B cell (primary cell): Measurements from ENCODE around the gene ABCB6. TPM values are rescaled to one million over a fixed set of nuclear protein-coding genes. Genes with fewer than 3 reads are reported as not detected.
"Not testable (repeated sequence)": the region's sequence is repeated elsewhere in the genome, so short reads cannot be mapped to it uniquely, and the experiment has no call there.

ENCODE experiments used
- ATAC-seq: fragments of 200-7000 bp; cut with Tn5 transposase; one replicate; pipeline ENCODE4 v1.10.0; 2021; ENCODE audit warnings: low read depth, mild to moderate bottlenecking, moderate number of reproducible peaks, moderate library complexity
- CTCF ChIA-PET: fragments of 350-600 bp; sonication (Branson Sonifier 250); formaldehyde crosslinking; loops from one replicate; lab custom pipeline; 2021; ENCODE audit warnings: antibody characterized with exemption, inconsistent platforms; lab: Charles Lee
- POLR2A ChIA-PET: fragments of 350-600 bp; sonication (Branson Sonifier 250); formaldehyde crosslinking; loops from one replicate; lab custom pipeline; 2021; ENCODE audit warnings: antibody characterized with exemption; lab: Charles Lee
- DNase-seq: peaks from one replicate; pipeline ENCODE4 v3.0.0; 2013
- H2AFZ ChIP-seq: 2 replicates; pipeline ENCODE4 v1.6.1; 2012; ENCODE audit warnings: mild to moderate bottlenecking, low read depth, low read length; ENCODE audit not compliant: insufficient read depth, poor library complexity, severe bottlenecking
- H3K27ac ChIP-seq, 2 donors: 1 replicate in 1 of 2; 2 replicates in 1 of 2; pipeline ENCODE4 v1.5.1; 2012 to 2013; ENCODE audit warnings: low read length in 2 of 2, mild to moderate bottlenecking in 2 of 2, moderate library complexity in 1 of 2
- H3K27me3 ChIP-seq, 4 experiments: fragments of 200-600 bp in 1 of 4; sonication (generic) in 1 of 4; replicated peaks in 1 of 4; 1 replicate in 2 of 4; 2 replicates in 2 of 4; pipeline versions ENCODE4 v1.6.1 to v1.7.0; 2013 to 2016; ENCODE audit warnings: low read length in 3 of 4, mild to moderate bottlenecking in 2 of 4, mixed read lengths in 1 of 4, moderate library complexity in 1 of 4; ENCODE audit not compliant: insufficient read depth in 4 of 4, control insufficient read depth in 3 of 4; ENCODE audit errors: control extremely low read depth in 1 of 4
- H3K36me3 ChIP-seq, 2 experiments: replicated peaks in 1 of 2; 1 replicate in 1 of 2; 2 replicates in 1 of 2; pipeline versions ENCODE4 v1.6.1 to v1.7.1; 2013; ENCODE audit warnings: low read length in 1 of 2; ENCODE audit not compliant: insufficient read depth in 2 of 2, control insufficient read depth in 1 of 2; ENCODE audit errors: control extremely low read depth in 1 of 2, extremely low read depth in 1 of 2
- H3K4me1 ChIP-seq, 2 donors: fragments of 200-600 bp in 1 of 2; sonication (generic) in 1 of 2; 1 replicate in 1 of 2; 2 replicates in 1 of 2; pipeline versions ENCODE4 v1.5.1 to v1.6.1; 2013 to 2017; ENCODE audit warnings: low read length in 2 of 2; ENCODE audit not compliant: control insufficient read depth in 2 of 2, insufficient read depth in 2 of 2
- H3K4me2 ChIP-seq: replicated peaks from 2 replicates; pipeline ENCODE3; 2012; ENCODE audit warnings: mild to moderate bottlenecking, low read depth, low read length; ENCODE audit not compliant: poor library complexity, severe bottlenecking
- H3K4me3 ChIP-seq, 5 experiments: fragments of 200-600 bp in 1 of 5; sonication (generic) in 1 of 5; 1 replicate in 3 of 5; 2 replicates in 2 of 5; pipeline versions ENCODE4 v1.5.1 to v1.7.0; 2011 to 2016; ENCODE audit warnings: low read length in 4 of 5, mild to moderate bottlenecking in 4 of 5, low read depth in 2 of 5, control low read depth in 1 of 5, moderate library complexity in 1 of 5; ENCODE audit not compliant: insufficient read depth in 1 of 5; ENCODE audit errors: control extremely low read depth in 1 of 5, extremely low read depth in 1 of 5
- H3K79me2 ChIP-seq: fragments of 200-600 bp; sonication (generic); one replicate; pipeline ENCODE4 v1.6.0; 2016; ENCODE audit warnings: low read length; ENCODE audit not compliant: control insufficient read depth, insufficient read depth
- H3K9ac ChIP-seq: fragments of 200-600 bp; sonication (generic); 2 replicates; pipeline ENCODE4 v1.6.1; 2017; ENCODE audit warnings: mild to moderate bottlenecking, low read length, moderate library complexity
- H3K9me3 ChIP-seq, 3 donors: one replicate each; pipeline versions ENCODE4 v1.6.1 to v1.7.1; 2013; ENCODE audit warnings: low read length in 2 of 3; ENCODE audit not compliant: control insufficient read depth in 2 of 3, insufficient read depth in 1 of 3; ENCODE audit errors: control extremely low read depth in 1 of 3
- H4K20me1 ChIP-seq: 2 replicates; pipeline ENCODE4 v1.6.0; 2012; ENCODE audit warnings: mild to moderate bottlenecking, low read length; ENCODE audit not compliant: insufficient read depth, control insufficient read depth, poor library complexity, severe bottlenecking
- H3K27ac Mint-ChIP-seq: one replicate; pipeline ENCODE4 v1.8.0; 2021; ENCODE audit warnings: mixed read lengths
- H3K27me3 Mint-ChIP-seq: one replicate; pipeline ENCODE4 v1.8.0; 2021; ENCODE audit warnings: mixed read lengths
- H3K4me1 Mint-ChIP-seq: one replicate; pipeline ENCODE4 v1.8.0; 2021; ENCODE audit warnings: mixed read lengths
- H3K4me3 Mint-ChIP-seq: one replicate; pipeline ENCODE4 v1.8.0; 2021; ENCODE audit warnings: mixed read lengths
- H3K9me3 Mint-ChIP-seq: one replicate; pipeline ENCODE4 v1.8.0; 2022; ENCODE audit warnings: mixed read lengths; ENCODE audit not compliant: insufficient read depth
- EZH2 ChIP-seq: IDR thresholded peaks from 2 replicates; pipeline ENCODE4 v1.6.1; 2012; ENCODE audit warnings: borderline replicate concordance, low read depth, mild to moderate bottlenecking, moderate library complexity, low read length; ENCODE audit not compliant: insufficient read depth, poor library complexity, severe bottlenecking
- WGBS: methylation state at CpG from one replicate; pipeline ENCODE4 v1.1.5; 2013; ENCODE audit warnings: missing lambda C conversion rate; ENCODE audit not compliant: insufficient coverage; 5-methylcytosine and 5-hydroxymethylcytosine counted together
- intact Hi-C: fragments of 100-400 bp; cut with micrococcal nuclease; formaldehyde crosslinking; loops from one replicate; pipeline ENCODE4 v1.10.0; 2022
- polyA plus RNA-seq: library from polyadenylated mRNA; depleted of rRNA; stranded (reverse); fragments of >200 nt; gene quantifications from 2 replicates; pipeline ENCODE4 v1.2.3, GENCODE V29; 2012
- total RNA-seq, 2 donors: library from RNA; stranded (reverse); fragments of 120-200 nt in 1 of 2; gene quantifications; 1 replicate in 1 of 2; 2 replicates in 1 of 2; pipeline versions ENCODE4 v1.2.3 to v1.2.4, GENCODE V29; 2013 to 2022
- TF ChIP-seq, protein P1 (sequence below): fragments of 200-600 bp; IDR thresholded peaks from one replicate; pipeline ENCODE4 v1.8.0; 2022; ENCODE audit warnings: antibody characterized with exemption, mild to moderate bottlenecking

Gene ABCB6
- total and polyA plus RNA-seq, 2 donors (not counting 1 experiment from before 2014, with no cell fraction given): 10.5 to 15.3 TPM

DNA sequence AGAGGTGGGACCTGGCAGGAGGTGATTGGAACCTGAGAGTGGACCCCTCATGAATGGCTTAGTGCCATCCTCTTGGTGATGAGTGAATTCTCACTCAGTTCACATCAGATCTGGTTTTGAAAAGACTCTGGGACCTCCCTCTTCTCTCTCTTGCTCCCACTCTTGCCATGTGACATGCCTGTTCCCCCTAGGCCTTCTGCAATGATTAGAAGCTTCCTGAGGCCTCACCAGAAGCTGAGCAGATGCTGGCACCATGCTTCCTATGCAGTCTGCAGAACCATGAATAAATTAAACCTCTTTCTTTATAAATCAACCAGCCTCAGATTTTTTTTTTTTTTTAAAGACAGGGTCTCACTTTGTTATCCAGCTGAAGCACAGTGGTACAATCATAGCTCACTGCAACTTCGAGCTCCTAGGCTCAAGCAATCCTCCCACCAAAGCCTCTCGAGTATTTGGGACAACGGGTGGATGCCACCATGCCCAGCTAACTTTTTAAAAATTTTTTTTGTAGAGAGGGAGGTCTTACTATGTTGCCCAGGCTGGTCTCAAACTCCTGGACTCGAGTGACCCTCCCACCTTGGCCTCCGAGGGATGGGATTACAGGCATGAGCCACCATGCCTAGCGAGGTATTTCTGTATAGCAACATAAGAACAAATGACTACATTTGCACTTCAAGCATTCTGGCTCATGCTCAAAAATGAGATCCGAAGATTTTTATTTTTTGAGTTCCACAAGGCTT lies 14.2 kb downstream of the ABCB6 start:
- Mint-ChIP-seq H3K4me3 (no peak overlapping the region), H3K9me3 (no peaks in the 10 kb centered on the region), H3K27ac (no peak overlapping the region), H3K4me1 (peaks cover 21% of the 10 kb centered on the region), H3K27me3 (peaks cover 4% of the 10 kb centered on the region)
- no peak for DNase-seq
- no peaks in the 10 kb centered on the region for H3K9me3 ChIP-seq
- intact Hi-C loops: no loop called here
- H3K36me3 ChIP-seq: peaks cover 6 to 18% of the 10 kb centered on the region in 2 experiments
- no peak for ATAC-seq
- ChIA-PET POLR2A (interaction anchor here (0.7 to 1.5 kb wide), 2 partner anchors 24 to 25 kb away, joined by 3 to 4 read pairs; partner anchors contain the start of genes ANKZF1 and ATG9A), CTCF (interaction anchor here (0.7 to 5.7 kb wide), 3 partner anchors 19 to 223 kb away, joined by 4 to 63 read pairs (median 4); partner anchors contain the start of gene CNPPD1)
- no peak overlapping the region for H3K4me3 ChIP-seq
- peaks cover 14% of the 10 kb centered on the region for H4K20me1 ChIP-seq
- TF ChIP-seq, protein P1, sequence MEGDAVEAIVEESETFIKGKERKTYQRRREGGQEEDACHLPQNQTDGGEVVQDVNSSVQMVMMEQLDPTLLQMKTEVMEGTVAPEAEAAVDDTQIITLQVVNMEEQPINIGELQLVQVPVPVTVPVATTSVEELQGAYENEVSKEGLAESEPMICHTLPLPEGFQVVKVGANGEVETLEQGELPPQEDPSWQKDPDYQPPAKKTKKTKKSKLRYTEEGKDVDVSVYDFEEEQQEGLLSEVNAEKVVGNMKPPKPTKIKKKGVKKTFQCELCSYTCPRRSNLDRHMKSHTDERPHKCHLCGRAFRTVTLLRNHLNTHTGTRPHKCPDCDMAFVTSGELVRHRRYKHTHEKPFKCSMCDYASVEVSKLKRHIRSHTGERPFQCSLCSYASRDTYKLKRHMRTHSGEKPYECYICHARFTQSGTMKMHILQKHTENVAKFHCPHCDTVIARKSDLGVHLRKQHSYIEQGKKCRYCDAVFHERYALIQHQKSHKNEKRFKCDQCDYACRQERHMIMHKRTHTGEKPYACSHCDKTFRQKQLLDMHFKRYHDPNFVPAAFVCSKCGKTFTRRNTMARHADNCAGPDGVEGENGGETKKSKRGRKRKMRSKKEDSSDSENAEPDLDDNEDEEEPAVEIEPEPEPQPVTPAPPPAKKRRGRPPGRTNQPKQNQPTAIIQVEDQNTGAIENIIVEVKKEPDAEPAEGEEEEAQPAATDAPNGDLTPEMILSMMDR: no peak
- no peak for TF ChIP-seq EZH2
- no peak overlapping the region for H3K4me2 ChIP-seq
- H3K27ac ChIP-seq: no peak overlapping the region
- H3K9ac ChIP-seq: no peak overlapping the region
- peaks cover 12 to 15% of the 10 kb centered on the region in 2 donors for H3K4me1 ChIP-seq
- no peaks in the 10 kb centered on the region for H3K27me3 ChIP-seq
- H2AFZ ChIP-seq: no peak overlapping the region
- peaks cover 6% of the 10 kb centered on the region for H3K79me2 ChIP-seq
- 100% methylated on average over 1 of the region's 7 CpGs for WGBS

DNA sequence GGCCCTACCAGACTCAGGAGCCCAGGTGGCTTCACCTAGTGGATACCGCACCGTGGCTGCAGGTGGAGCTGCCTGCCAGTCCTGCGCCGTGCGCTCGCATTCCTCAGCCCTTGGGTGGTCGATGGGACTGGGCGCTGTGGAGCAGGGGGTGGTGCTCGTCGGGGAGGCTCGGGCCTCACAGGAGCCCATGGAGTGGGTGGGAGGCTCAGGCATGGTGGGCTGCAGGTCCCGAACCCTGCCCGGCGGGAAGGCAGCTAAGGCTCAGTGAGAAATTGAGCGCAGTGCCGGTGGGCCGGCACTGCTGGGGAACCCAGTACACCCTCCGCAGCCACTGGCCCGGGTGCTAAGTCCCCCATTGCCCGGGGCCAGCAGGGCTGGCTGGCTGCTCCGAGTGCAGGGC lies 17.4 kb downstream of the ABCB6 start:
- H3K9me3 ChIP-seq, H3K9ac ChIP-seq, H4K20me1 ChIP-seq, H3K27me3 ChIP-seq, H3K79me2 ChIP-seq, H3K4me3 Mint-ChIP-seq, H3K4me3 ChIP-seq, H3K36me3 ChIP-seq, H3K27ac ChIP-seq, intact Hi-C loops, H3K27ac Mint-ChIP-seq, H3K4me1 Mint-ChIP-seq, H2AFZ ChIP-seq, DNase-seq, H3K9me3 Mint-ChIP-seq, ATAC-seq, H3K4me2 ChIP-seq, H3K4me1 ChIP-seq, POLR2A ChIA-PET: not testable (repeated sequence)
- peaks cover 14% of the 10 kb centered on the region for H3K27me3 Mint-ChIP-seq
- CTCF ChIA-PET: interaction anchor here (1.3 kb wide), 1 partner anchor 30 kb away, joined by 3 read pairs; no protein-coding TSS in a partner anchor
- 97% methylated on average over 12 of the region's 21 CpGs for WGBS

DNA sequence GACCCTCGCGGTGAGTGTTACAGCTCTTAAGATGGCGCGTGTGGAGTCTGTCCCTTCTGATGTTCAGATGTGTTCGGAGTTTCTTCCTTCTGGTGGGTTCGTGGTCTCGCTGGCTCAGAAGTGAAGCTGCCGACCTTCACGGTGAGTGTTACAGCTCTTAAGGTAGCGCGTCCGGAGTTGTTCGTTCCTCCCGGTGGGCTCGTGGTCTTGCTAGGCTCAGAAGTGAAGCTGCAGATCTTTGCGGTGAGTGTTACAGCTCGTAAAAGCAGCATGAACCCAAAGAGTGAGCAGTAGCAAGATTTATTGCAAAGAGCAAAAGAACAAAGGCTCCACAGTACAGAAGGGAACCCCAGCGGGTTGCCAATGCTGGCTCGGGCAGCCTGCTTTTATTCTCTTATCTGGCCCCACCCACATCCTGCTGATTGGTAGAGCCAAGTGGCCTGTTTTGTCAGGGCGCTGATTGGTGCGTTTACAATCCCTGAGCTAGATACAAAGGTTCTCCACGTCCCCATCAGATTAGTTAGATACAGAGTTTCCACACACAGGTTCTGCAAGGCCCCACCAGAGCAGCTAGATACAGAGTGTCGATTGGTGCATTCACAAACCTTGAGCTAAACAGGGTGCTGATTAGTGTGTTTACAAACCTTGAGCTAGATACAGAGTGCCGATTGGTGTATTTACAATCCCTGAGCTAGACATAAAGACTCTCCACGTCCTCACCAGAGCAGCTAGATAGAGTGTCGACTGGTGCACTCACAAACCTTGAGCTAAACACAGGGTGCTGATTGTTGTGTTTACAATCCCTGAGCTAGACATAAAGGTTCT lies 18.0 kb downstream of the ABCB6 start:
- H3K4me3 ChIP-seq, H3K4me1 Mint-ChIP-seq, H3K4me2 ChIP-seq, intact Hi-C loops, H3K9me3 ChIP-seq, POLR2A ChIA-PET, H2AFZ ChIP-seq, H3K9me3 Mint-ChIP-seq, H3K4me3 Mint-ChIP-seq, H3K9ac ChIP-seq, ATAC-seq, DNase-seq, H3K27me3 ChIP-seq, H4K20me1 ChIP-seq, H3K27ac ChIP-seq, H3K79me2 ChIP-seq, H3K27ac Mint-ChIP-seq, H3K4me1 ChIP-seq, H3K36me3 ChIP-seq: not testable (repeated sequence)
- peaks cover 14% of the 10 kb centered on the region for H3K27me3 Mint-ChIP-seq
- CTCF ChIA-PET: interaction anchor here (1.3 kb wide), 1 partner anchor 29 kb away, joined by 3 read pairs; no protein-coding TSS in a partner anchor
- 71% methylated on average over 19 of the region's 26 CpGs for whole genome bisulfite sequencing
